ENCODE results near the gene OR52B4.
A peak's percentile ranks its signal among the peaks of the same experiment; 100 is the strongest.
"Not testable (repeated sequence)": the region's sequence is repeated elsewhere in the genome, so short reads cannot be mapped to it uniquely, and the experiment has no call there.

OR52B4 gene

GRCh38 chr11:4368286-4368685 lies at the start of gene OR52B4:
Gene OR52B4 (minus strand): TSS chr11:4368386. CDS start chr11:4368295, 91 bp downstream.
- no peak for DNase-seq

- DNase-seq = no peak
Observed at GRCh38 chr11:4416816-4417215, 48.6 kb upstream of the OR52B4 start.

GRCh38 chr11:4416306-4416705 lies 48.1 kb upstream of the OR52B4 start:
- DNase-seq = no peak

GRCh38 chr11:4406206-4406605 lies 38.0 kb upstream of the OR52B4 start:
- not testable (repeated sequence) for DNase-seq

GRCh38 chr11:4393858-4394223 lies 25.7 kb upstream of the OR52B4 start:
- no peak for DNase-seq

GRCh38 chr11:4393209-4393857 lies 25.1 kb upstream of the OR52B4 start, which contains the start of gene TRIM21:
Gene TRIM21 (minus strand): TSS chr11:4393702. CDS start chr11:4390409, 3,293 bp downstream.
- peak; percentile 74 for DNase-seq

GRCh38 chr11:4388221-4388620 lies 20.0 kb upstream of the OR52B4 start:
- no peak for DNase-seq

GRCh38 chr11:4385978-4386740 lies 18.0 kb upstream of the OR52B4 start:
- no peak for DNase-seq

- DNase-seq = no peak
Observed at GRCh38 chr11:4381901-4382300, 13.7 kb upstream of the OR52B4 start.

GRCh38 chr11:4375431-4376140 lies 7.4 kb upstream of the OR52B4 start:
- DNase-seq = no peak

- no peak for DNase-seq
Observed at GRCh38 chr11:4370166-4370565, 2.0 kb upstream of the OR52B4 start.

- not testable (repeated sequence) for DNase-seq
Observed at GRCh38 chr11:4348142-4348541, 20.0 kb downstream of the OR52B4 start.

GRCh38 chr11:4345366-4345765 lies 22.8 kb downstream of the OR52B4 start:
- not testable (repeated sequence) for DNase-seq

GRCh38 chr11:4334356-4334755 lies 33.8 kb downstream of the OR52B4 start:
- not testable (repeated sequence) for DNase-seq

All from midbrain (tissue), 1 donor.